ENCODE data around the gene NLRC5.

- TF ChIP-seq CTCF (IDR thresholded peaks at IDR 0.05) (no peak), EP300 (IDR thresholded peaks at IDR 0.05) (no peak)
These were observed 119.1 kb downstream of the NLRC5 start for GRCh38 chr16:57108432-57108831.

Data from esophagus muscularis mucosa (tissue), 3 donors.